Measurements from ENCODE around the gene WTIP.
A peak's percentile ranks its signal among the peaks of the same experiment; 100 is the strongest.

The WTIP gene

GRCh38 chr19:34534206-34534605 is 52.6 kb downstream of the WTIP start:
- TF ChIP-seq CTCF (conservative IDR thresholded peaks at IDR 0.05): no peak
- no peak overlapping the region for H3K27ac ChIP-seq

- no peak for TF ChIP-seq CTCF (conservative IDR thresholded peaks at IDR 0.05)
- no peak overlapping the region for H3K27ac ChIP-seq
Measured at GRCh38 chr19:34539396-34539795, 57.8 kb downstream of the WTIP start.

DNA sequence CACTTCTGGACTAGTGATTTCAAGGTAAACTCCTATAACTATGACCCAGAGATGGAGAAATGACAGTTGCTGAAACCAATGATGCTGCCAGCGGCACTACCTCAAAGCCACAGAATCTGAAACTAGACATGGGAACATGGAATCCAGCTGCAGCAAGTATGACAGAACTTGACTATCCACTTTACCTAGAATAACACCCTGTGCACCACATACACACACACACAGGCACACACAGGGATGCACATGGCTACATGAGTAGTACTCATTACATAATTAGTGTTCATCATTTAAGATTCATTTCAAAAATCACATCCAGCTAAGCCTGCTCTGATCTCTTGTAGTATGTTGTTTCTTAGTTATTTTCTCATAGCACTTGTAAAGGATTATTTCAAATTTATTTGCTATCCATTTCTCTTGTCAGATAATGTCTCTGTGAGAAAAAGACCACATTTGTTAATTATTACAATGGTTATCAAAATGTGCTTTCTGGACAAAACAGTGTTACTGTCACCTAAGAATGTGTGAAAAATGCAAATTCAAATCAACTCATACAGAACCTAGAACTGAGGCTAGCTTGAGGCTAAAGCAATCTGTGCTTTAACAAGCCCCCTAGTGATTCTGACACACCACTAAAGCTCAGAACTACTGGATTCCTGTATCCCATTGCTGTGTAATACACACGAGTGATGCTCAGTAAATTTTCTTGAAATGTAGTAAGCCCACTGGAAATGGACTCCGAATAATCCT is 59.4 kb downstream of the WTIP start:
- TF ChIP-seq CTCF (conservative IDR thresholded peaks at IDR 0.05): no peak
- H3K27ac ChIP-seq: no peak overlapping the region

DNA sequence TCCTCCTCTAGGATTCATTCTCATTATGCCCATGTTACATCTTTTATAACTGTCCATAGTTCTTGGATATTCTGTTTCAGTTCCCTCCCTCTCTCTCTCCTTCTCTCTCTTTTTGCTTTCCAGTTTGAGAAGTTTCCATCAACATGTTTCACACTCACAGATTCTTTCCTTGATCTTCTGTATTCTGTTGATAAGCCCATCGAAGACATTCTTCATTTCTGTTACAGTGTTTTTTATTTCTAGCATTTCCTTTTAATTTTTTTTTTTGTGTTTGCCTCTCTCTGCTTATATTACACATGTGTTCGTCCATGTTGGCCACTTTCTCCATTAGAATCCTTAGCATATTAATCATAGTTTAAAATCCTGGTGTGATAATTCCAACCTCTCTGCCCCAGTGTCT is 68.3 kb downstream of the WTIP start:
- no peak overlapping the region for H3K27ac ChIP-seq
- TF ChIP-seq CTCF (conservative IDR thresholded peaks at IDR 0.05): no peak

GRCh38 chr19:34555447-34555846 is 73.9 kb downstream of the WTIP start:
- no peak overlapping the region for H3K27ac ChIP-seq
- TF ChIP-seq CTCF (conservative IDR thresholded peaks at IDR 0.05): peak; percentile 72

GRCh38 chr19:34556488-34556887 is 74.9 kb downstream of the WTIP start:
- no peak overlapping the region for H3K27ac ChIP-seq
- peak; percentile 82 for TF ChIP-seq CTCF (conservative IDR thresholded peaks at IDR 0.05)

DNA sequence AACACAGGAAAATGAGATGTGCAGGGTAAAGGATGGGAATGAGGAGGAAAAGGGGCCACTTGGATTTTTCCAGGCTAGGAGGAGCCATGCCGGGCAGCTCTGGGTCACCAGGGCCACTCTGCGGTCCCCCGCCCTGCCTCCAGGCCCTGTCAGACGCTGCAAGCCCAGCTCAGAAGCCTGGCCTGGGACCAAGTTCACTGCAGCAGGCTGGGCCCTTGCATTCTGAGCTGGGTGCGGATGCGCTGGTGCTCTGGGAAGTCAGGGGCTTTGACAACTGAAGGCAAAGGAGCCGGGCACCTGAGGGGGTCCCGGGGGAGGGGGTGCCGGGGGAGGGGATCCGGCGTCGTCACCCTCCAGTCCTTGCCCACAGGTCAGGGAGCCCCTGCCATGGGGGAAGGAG is 77.5 kb downstream of the WTIP start:
- TF ChIP-seq CTCF (conservative IDR thresholded peaks at IDR 0.05): no peak
- no peak overlapping the region for H3K27ac ChIP-seq
